Adipose tissue (tissue), 3 donors: ENCODE results near the gene GSKIP. TPM values are rescaled to one million over a fixed set of nuclear protein-coding genes. Genes with fewer than 3 reads are reported as not detected.

Source experiments
- H3K27ac ChIP-seq: one replicate; pipeline ENCODE4 v1.5.1; 2013; ENCODE audit warnings: low read depth, low read length
- WGBS, 3 donors: extraction: QIAGEN DNeasy Blood & Tissue Kit; methylation state at CpG; one replicate each; pipeline ENCODE4 v1.1.7; 2013; 5-methylcytosine and 5-hydroxymethylcytosine counted together
- polyA plus RNA-seq, 3 donors: library from polyadenylated mRNA; stranded (reverse); fragments of 200-250 nt; gene quantifications; one replicate each; pipeline ENCODE4 v1.2.3, GENCODE V29; 2013
- donor health status: healthy with polysubstance abuse.
- donor health status: Bipolar disorder and iron deficiency.
- donor health status: healthy.

Gene GSKIP
- polyA plus RNA-seq, 3 donors: 6.2 to 17.3 (median 13.4) TPM

DNA sequence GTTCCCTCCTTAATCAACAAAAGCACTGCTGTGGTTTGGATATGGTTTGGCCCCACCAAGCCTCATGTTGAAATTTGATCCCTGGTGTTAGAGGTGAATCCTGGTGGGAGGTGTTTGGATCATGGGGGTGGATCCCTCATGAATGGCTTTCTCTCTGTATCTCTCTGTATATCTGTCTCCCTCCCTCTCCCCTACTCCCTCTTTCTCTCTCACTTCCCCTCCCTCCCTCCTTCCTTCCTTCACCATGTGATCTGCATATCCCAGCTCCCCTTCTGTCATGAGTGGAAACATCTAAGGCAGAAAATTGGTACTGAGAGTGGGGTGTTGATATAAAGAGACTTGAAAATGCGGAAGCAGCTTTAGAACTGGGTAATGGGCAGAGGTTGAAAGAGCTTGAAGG is 5.2 kb downstream of the GSKIP start:
- whole genome bisulfite sequencing, 3 donors: 97 to 100% (median 100%) methylated on average over 1 of the region's 1 CpG
- H3K27ac ChIP-seq: no peak overlapping the region

DNA sequence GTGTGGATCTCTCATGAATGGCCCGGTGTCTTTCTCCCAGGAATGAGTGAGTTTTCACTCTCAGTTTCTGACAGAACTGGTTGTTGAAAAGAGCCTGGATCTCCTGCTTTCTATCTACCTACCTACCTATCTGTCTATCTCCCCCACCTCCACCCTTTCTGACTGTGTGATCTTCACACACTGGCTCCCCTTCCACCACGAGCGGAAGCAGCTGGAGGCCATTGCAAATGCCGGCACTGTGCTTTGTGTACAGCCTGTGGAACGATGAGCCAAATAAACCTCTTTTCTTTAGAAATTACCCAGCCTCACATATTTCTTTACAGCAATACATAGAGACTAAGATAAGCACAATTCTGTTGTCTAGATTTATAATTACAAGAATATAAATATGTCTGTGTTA is 7.2 kb downstream of the GSKIP start:
- H3K27ac ChIP-seq: no peak overlapping the region
- 89 to 94% (median 91%) methylated on average over 5 of the region's 5 CpGs for WGBS, 3 donors

DNA sequence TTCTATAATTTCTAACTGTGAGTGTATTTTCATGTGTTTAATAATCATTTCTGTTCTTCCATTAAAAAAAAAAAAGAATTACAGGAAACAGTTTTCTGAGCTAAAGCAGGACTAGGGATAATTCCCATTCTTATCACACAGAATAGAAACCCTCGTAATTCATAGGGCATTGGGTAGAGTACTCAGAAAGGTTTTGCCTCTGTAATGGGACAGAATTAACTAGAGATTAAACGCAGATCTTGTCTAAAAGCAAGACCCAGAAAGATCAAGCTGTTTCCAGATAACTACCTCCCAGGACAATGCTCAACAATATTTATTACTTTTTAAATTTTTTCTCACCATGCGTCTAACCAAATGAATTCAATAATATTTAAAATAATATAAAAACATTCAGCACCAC is 10.2 kb downstream of the GSKIP start:
- no peak overlapping the region for H3K27ac ChIP-seq
- WGBS, 3 donors: 89 to 95% (median 91%) methylated on average over 3 of the region's 3 CpGs

DNA sequence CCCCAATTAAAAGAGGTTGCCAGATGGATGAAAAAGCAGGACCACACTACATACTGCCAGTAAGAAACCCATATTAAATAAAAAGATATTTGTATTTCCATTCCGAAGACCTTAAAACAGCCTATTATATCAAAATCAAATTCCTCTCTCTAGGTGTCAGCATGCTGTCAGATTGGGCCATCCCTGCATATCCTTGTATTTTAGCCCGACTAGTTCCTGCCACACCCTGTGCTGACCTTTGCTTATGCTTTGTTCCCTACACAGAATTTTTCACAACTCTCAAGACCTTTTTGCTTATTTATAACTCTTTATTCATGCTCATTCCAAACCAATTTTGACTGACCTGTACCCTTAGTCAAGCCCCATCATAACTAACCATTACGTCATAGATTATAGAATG is 12.8 kb downstream of the GSKIP start:
- H3K27ac ChIP-seq: no peak overlapping the region
- 85 to 91% (median 89%) methylated on average over 3 of the region's 3 CpGs for WGBS, 3 donors

DNA sequence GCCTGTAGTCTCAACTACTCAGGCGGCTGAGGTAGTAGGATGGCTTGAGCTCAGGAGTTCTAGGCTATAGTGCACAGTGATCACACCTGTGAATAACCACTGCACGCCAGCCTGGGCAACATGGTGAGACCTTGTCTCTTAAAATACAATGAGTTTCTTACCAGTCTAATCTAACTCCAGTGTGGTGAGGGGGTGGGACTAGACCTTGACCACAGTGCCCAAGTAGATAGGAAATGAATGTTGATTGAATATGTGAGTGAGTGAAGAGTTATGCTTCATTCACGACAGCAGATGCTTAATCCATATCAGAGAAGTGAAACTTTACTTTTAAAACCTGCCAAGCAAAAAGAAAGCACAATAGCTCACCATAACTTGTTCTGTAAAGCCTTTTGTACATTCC is 17.4 kb downstream of the GSKIP start:
- H3K27ac ChIP-seq: no peak overlapping the region
- 87 to 97% (median 95%) methylated on average over 3 of the region's 3 CpGs for WGBS, 3 donors

DNA sequence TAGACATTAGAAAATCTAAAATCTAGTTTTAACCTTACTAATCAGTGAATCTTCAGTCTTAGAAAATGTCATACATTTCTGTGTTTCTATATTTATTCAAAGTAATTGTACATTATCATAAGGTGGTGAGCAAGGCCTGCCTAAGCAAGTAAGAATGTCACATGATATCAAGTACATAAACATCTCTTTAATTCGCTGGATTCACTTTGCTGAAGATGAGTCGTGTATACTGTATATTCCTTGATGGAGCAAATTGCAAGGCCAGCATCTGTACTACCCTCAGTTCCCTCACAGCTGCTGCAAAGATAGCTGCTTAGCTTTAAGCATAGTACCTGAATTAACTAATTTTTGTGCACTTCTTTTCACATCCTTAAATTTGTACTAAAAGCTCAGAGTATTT is 20.1 kb downstream of the GSKIP start:
- H3K27ac ChIP-seq: no peak overlapping the region
- WGBS, 3 donors: 83 to 92% (median 92%) methylated on average over 2 of the region's 2 CpGs

DNA sequence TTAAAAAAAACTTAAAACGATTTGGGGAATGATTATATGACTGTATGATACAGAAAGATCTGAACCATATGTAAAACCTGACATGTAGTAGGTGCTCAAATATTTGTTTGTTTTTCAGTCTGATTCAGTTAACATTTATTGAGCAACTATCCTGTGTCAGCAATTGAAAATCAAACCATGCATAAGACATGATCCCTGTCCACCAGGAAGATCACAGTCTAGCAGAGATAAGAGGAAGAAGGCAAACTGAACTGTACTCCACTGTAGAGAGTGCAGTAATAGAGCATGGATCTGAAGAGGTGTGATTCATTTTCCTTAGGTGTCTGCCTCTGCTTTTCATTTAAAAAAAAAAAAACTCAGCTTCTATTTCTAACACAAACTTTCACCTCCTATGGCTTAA is 20.7 kb downstream of the GSKIP start:
- WGBS, 3 donors: 69 to 81% (median 76%) methylated on average over 1 of the region's 1 CpG

DNA sequence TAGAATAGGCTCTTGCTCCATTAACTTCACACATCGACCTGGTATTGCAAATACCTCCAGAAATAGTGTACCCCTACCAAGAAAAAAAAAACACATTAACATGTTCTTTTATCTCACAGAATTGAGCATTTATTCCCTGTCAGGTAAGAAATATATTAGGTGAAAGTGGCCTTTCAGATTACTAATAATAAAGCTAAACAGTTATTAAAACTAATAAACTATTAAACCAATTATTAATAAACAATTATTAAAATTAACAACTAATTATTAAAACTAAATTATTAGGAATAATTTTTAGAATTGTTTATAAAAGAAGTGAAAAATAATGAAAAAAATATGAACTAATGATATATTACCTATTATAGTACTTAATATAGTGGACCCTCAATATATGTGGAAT is 21.4 kb downstream of the GSKIP start:
- WGBS, 3 donors: 55 to 91% (median 87%) methylated on average over 1 of the region's 1 CpG
- no peak overlapping the region for H3K27ac ChIP-seq

More for the DNA sequence above, 20.7 kb downstream of the GSKIP start:
- no peak overlapping the region for H3K27ac ChIP-seq

DNA sequence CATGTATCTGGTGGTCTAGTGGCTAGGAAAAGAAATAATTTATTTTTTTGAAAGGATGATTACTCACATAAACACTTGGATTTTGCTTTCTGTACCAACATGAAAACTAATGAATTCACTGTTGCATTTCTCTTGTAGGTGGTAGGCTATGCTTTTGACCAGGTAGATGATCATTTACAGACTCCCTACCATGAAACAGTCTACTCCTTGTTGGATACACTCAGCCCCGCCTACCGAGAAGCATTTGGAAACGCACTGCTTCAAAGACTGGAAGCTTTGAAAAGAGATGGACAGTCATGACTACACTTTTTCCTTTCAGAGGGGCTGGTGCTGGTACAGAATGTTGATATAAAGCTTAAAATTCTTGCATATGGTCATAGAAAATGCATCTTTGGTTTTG is 22.1 kb downstream of the GSKIP start:
- no peak overlapping the region for H3K27ac ChIP-seq
- 74 to 97% (median 96%) methylated on average over 3 of the region's 3 CpGs for WGBS, 3 donors

DNA sequence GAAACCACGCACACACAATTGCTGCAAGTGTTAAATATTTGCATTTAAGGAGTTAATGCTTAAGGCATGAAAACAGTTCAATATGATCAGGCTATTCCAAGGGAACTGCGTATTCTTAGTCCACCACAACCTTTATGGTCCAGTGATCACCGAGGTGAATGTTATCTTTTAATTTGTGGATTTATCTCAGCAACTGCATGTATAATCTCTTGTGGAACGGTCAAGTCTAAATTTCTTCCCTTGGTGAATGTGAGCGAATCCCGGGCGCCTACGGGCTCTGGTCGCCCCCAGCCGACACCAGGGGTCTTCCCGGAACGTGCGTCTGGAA is 27.6 kb downstream of the GSKIP start:
- WGBS, 3 donors: 3 to 5% (median 5%) methylated on average over 13 of the region's 13 CpGs
- no peak overlapping the region for H3K27ac ChIP-seq

DNA sequence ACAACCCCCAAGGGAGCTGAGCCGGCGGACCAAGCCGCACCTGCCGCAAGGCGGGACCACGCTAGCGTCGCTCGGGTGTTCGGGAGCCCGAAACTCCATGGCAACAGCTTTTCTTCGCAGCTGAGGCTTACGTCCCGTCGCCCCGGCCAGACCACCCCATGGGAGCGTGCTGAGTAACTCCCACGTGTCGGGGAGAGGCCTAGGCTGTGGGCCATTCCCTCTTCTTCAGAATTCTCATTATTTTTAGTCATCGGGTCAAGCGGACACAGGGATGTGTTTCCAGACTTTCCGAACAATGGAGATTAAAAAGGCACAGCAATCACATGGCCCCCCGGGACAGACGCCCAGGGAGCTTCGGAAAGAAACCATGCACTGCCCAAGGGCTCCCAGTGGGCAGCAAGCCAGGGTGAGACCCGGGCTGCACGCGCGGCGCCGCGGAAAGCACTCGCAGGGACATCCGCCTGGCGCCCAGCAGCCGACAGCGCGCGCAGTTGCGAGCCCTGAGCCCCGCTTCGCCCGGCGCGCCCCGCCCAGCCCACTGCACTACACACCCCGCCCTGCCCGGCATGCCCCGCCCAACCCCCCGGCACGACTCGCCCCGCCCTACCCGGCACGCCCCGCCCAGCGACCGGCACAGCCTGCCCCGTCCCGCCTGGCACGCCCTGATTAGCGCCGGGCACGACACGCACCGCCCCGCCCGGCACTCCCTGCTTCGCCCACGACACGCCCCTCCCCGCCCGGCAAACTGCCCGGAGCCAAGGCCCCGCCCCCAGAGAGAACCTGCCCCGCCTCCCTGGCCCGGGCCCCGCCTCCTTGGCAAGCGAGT is 28.2 kb downstream of the GSKIP start:
- 0 to 1% (median 1%) methylated on average over 51 to 79 of the region's 79 CpGs for WGBS, 3 donors
- no peak overlapping the region for H3K27ac ChIP-seq

DNA sequence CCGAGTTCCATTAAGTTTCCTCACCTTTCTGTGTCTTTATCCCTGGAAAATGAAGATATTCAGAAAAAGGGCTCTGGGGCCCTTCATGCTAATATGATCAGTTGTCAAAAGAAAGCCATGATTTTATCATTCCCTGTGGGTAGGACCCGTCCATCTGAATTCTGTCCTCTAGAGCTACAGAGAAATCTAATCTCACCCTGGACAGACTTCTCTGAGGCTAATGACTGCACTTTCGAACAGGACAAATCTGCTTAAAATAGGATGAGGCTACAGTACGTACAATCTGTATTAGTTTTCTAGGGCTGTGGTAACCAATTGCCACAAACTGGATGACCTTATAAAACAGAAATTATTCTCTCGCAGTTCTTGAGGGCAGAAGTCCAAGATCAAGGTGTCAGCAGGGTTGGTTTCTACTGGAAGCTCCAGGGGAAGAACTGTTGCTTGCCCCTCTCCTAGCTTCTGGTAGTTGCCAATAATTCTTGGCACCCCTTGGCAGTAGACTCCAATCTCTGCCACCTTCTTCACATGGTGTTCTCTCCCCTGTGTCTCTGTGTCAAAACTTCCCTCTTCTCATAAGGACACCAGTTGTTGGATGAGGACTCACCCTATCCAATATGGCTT is 29.9 kb downstream of the GSKIP start:
- WGBS, 3 donors: 84 to 90% (median 89%) methylated on average over 5 of the region's 5 CpGs
- H3K27ac ChIP-seq: no peak overlapping the region

DNA sequence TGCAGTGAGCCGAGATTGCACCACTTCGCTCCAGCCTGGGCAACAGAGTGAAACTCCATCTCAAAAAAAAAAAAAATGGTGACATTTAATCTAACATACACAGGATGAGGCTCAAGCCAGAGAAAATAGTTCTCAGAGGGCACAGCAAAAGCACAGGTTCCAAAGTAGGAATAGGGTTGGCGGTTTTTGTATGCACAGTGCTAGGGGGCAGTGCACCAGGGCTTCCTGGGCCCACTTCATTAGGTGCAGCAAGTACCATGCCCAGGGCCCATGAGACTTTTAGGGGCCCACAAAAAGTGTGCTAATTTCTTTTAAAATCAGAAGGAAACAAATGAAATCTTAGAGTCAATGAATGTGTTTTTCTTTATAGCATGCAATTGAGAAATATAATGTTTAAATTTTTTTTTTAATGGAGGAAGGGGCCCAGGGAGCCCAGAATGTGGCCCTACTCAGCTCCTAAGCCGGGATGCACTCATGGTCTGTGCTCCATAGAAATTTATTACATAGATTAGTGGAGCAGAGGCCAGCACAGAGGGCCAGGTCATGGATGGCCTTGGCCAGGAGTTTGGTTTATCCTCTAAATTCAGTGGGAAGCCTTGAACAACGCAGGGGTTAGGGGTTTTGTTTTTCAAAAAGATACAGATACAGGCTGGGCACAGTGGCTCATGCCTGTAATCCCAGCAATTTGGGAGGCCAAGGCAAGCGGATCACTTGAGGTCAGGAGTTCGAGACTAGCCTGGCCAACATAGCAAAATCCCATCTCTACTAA is 30.9 kb downstream of the GSKIP start:
- no peak overlapping the region for H3K27ac ChIP-seq
- WGBS, 3 donors: 90 to 91% (median 91%) methylated on average over 7 of the region's 7 CpGs

DNA sequence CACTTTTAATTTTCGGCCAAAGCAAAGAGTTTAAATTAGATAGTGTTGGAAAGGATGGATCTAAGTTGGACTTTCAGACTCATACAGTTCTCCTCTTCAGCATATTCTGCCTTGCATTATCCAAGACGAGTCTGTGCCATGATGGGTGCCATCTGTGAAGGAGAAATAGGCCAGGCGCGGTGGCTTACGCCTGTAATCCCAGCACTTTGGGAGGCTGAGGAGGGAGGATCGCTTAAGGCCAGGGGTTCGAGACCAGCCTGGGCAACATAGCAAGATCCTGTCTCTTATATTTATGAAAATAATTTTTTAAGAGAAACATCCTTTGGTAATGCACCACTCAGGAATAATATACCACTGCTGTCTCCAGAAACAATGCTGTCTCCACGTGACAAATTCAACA is 35.1 kb downstream of the GSKIP start:
- H3K27ac ChIP-seq: no peak overlapping the region
- WGBS, 3 donors: 86 to 92% (median 89%) methylated on average over 8 of the region's 8 CpGs

DNA sequence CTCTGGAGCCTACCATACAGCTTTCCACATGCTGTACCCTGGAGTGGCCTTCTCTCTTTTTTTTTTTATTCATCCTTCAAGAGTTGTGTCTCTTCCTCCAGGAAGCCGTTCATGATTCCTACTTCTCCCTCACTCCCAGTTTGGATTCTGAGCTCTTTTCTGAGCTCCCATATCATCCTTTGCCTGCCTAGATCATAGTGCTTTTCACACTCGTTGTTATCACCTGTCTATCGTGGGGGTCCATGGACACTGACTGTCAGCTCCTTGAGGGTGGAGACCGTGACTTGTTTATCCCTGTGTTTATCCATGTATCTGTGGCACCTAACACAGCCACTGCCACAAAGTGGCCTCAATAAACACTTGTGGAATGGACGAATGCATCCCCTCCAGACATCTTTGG is 35.6 kb downstream of the GSKIP start:
- 78 to 87% (median 78%) methylated on average over 5 of the region's 5 CpGs for WGBS, 3 donors
- no peak overlapping the region for H3K27ac ChIP-seq

DNA sequence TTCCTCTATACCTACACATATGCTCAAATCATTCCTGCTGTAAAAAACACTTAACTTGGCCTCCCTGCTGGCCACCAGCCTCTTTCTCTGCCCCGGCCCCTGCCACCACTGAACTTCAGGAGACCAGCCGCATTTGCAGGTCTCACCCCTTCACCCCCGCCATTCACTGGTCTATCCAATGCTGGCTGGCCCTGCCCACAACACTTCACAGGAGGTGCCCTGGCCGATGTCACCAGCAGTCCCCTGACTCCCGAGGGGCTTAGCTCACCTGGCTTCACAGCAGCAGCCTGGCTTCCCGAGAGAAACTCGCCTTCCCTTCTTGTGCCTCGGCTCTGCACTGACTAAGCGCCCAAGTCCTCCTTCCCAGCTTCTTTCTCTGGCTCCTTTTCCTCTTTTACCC is 36.1 kb downstream of the GSKIP start:
- no peak overlapping the region for H3K27ac ChIP-seq
- 81 to 90% (median 87%) methylated on average over 9 of the region's 9 CpGs for whole genome bisulfite sequencing, 3 donors

DNA sequence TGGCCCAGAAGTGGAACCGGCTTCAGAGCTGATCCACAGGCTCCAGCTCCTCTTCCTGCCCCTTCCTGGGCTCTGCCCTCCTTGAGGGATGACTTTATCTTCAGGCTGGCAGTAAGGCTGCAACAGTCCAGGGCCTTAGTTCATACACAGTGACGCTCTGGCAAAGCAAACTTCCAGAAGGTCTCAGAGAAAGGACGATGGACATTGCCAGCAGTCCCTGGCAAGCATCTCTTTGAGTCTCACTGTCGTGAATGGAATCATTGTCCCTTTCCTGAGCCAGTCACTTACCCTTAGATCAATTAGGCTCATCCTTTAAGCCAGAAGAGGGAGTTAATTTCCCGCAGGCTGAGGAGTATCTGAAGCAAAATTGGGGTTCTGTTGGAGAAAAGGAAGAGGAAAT is 37.2 kb downstream of the GSKIP start:
- no peak overlapping the region for H3K27ac ChIP-seq
- WGBS, 3 donors: 79 to 88% (median 87%) methylated on average over 5 of the region's 5 CpGs

DNA sequence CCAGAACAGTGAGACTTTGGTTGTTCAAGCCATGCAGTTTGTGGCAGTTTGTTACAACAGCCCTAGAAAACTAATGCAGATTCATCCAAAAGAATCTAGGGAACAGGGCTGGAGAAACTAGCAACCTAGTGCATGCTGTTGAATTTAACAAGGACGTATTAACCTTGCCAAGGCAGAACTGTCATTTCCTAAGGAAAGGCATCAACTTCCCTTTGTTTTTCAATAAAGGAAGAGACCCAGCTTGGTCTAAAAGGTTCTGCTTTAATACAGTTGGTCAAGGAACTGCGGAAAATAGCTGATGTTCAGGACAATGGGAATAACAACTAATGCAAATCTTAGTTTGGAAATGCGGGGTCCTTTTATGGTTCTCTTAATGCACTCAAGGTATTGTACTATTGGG is 40.1 kb downstream of the GSKIP start:
- H3K27ac ChIP-seq: no peak overlapping the region
- whole genome bisulfite sequencing, 3 donors: 58 to 67% (median 62%) methylated on average over 3 of the region's 3 CpGs

DNA sequence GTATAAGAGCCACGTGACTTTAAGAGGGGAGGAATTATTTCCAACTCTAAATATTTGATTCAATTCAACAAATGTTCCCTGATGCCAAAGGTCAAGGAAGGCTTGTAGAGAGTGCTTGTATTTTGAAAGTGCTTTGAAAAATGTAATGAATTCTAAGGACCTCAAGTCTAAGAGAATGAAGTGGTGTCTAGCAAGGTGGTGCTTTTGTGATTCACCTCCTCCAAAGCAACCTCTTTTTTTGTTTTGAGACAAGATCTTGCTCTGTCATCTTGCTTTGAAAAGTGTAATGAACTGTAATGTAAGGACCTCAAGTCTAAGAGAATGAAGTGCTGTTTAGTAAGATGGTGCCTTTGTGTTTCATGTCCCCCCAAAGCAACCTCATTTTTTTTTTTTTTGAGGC is 42.4 kb downstream of the GSKIP start:
- H3K27ac ChIP-seq: no peak overlapping the region
- 72 to 81% (median 77%) methylated on average over 1 of the region's 1 CpG for WGBS, 3 donors
